GM04503 (cell line): ENCODE measurements around the gene CPT2.

Experiments used
- DNase-seq: peaks from one replicate; pipeline ENCODE4 v3.0.0-alpha.2; 2012; ENCODE audit warnings: low read depth

CPT2 gene

DNA sequence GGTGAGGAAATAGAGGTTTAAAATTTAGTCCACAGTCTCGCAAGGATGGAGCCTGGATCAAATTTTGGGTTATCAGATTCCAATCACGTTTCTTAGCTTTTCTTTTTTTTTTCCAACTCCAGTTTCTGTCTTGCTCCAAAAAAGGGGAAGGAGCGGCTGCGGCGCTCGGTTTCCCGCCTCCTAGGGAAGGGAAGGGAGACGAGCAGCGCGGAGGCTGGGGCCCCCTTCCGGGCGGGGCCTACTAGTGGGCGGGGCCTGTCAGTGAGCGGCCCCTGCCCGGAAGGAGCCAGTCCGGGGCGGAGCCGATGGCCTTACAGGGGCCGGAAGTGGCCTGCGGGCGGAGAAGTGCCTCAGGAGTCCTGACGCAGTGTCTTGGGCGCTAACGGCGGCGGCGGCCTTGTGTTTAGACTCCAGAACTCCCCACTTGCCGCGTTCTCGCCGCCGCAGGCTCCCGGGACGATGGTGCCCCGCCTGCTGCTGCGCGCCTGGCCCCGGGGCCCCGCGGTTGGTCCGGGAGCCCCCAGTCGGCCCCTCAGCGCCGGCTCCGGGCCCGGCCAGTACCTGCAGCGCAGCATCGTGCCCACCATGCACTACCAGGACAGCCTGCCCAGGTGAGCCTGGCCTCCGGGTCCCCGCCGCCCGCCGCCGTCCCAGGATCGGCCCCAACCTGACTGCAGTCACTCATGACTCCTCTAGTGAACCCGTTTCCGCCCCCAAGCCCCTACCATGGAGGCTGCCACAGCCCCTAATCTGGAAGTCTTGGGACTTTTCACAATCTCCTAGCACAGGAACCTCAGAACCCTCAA lies at the start of gene CPT2:
Gene CPT2 (plus strand): TSS at position 340 of the 806 bp plus-strand sequence. CDS start 120 bp downstream, at position 460.
- no peak for DNase-seq

DNA sequence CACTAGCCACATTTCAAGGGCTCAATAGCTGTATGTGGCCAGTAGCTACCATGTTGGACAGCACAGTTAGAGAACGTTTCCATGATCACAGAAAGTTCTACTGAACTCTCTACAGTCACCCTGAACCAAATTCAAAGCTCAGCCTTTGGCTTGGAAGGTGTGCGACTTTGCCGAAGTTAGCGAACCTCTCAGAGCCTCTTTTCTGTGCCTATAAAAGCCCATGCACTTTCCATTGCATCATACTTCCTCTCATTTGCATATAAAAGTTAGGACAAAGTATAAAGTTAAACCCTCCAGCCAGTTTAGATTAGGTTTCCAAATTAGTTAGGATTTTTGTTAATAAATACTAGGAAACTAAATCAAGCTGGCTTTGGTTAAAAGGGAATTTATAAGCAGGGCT lies 49.5 kb upstream of the CPT2 start:
- no peak for DNase-seq

DNA sequence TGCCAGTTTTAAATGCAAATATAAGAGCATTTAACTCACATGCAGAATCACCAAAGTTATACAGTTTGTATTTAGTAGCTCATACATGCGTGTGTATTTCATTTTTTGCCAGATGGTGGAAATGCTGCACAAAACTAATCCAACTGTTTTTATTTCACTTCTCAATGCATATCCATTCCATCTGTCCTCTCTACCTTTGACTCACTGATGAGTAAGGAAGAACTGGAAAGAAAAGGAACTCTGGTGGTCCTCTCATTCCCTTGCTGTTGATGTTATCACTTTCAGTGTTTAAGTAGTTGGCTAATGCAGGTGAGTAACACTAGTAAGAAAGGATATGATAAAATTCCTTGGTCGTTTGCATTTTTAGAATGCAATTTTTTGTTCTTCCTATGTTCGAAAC lies 48.5 kb upstream of the CPT2 start:
- DNase-seq = no peak

DNA sequence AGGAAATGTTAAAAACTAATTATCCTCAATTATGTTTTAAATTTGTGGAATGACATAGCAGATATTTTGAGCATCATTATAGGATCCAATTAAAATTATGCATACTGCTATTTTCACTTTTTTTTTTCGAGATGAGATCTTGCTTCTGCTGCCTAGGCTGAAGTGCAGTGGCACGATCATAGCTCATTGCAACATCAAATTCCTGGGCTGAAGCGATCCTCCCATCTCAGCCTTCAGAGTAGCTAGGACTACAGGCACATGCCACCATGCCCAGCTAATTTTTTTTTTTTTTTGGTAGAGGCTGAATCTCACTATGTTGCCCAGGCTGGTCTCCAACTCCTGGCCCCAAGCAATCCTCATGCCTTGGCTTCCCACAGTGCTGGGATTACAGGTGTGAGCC lies 42.9 kb upstream of the CPT2 start:
- DNase-seq = no peak

DNA sequence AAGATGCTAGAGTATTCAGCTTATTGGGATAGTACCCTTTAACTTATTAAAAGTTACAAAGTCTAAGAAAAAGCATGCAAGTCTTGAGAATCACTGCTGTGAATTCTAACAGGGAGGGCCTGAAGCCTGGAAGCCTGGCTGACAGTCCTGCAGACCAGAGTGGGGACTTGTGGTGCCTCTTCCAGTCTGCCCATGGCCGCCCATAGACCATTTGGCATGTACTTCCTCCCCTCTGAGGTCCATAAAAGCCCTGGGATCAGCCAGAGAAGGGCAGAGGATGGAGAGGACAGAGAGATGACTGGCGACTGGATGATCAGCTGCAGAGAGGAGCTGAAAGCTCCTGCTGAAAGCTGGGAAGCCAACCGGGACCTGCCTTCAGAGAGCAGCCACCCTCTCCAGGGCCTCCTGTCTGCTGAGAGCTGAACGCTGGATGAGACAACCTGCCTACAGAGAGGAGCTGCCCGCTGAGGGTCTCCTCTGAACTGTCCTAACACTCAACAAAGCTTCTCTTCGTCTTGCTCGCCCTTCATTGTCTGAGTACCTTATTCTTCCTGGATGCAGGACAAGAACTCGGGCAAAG lies 41.7 kb upstream of the CPT2 start:
- DNase-seq = no peak

DNA sequence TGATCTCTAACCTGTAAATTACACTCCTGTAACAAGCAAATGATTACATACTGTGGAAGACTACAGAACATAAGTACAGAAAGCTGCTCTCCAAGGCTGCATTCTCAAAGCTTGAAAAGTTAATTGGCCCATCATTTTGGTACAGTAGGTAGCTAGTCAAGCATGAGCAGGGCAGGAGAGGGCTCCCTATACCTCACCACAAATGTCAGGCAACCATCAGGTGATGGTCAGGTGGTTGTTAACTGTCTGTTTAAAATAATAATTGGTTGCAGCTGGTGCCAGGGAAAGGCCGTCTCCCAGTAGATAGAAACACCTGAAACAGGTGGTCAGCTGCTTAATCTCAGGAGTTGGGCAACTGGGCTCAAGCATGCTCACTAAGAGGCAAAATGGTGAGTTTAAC lies 41.1 kb upstream of the CPT2 start:
- no peak for DNase-seq

DNA sequence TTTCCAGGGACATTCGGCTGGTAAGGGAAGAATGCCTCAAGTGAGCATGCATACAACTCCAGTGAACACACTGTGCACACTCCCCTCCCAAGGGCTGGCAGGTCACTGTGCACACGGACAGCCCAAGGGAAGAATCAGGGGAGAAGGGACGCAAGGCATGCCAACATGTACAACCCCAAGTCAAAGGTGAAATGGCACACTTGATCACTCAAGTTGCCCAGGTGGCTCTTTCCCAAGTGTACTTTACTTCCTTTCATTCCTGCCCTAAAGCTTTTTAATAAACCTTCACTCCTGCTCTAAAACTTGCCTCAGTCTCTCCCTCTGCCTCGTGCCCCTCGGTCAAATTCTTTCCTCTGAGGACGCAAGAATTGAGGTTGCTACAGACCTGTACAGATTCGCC lies 40.7 kb upstream of the CPT2 start:
- no peak for DNase-seq

DNA sequence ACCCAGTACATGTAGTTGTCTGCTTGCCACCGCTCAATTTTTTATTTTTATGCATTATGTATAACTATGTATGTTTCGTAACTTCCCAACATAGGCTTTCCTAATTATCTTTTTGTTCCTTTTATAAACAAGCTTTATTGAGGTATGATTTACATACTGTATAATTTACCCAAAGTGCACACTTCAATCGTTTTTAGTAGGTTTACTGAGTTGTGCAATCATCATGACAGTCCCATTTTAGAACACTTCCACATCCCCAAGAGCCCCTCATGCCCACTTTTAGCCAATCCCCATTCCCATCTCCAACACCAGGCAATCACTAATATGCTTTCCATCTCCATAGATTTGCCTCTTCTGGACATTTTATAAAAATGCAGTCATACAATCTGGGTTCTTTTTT lies 39.8 kb upstream of the CPT2 start:
- no peak for DNase-seq

DNA sequence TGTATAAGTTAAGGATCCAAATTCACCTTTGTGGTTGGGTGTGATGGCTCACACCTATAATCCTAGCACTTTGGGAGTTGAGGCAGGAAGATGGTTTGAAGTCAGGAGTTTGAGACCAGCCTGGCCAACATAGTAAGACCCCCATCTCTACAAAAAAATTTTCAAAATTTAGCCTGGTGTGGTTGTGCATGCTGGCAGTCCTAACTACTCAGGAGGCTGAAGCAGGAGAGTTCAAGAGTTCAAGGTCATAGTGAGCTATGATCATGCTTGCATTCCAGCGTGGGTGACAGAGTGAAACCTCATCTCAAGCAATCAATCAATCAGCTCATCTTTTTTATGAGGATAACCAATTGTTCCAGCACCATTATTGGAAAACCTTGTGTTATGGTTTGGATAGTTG lies 37.7 kb upstream of the CPT2 start:
- no peak for DNase-seq

DNA sequence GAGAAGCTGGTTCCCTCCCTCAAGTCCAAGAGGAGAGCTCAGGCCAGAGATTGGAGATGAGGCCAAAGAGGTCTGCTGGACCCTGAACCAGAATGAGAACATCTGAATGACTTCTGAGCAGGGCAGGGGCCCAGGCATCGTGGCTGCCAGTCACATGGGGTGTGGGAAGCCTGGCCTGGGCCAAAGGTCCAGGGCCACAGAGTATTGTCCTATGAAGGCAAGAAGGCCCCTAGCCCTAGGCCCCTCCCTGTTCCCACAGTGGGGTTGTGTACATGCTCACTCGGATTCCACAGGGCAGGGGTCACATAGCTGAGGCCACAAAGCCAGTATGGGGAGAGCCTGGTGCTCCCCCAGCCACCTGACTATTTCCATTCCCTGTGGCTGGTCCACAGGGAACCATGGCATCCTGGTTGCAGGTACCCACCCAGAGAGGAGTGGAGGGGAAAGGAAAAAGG lies 35.7 kb upstream of the CPT2 start:
- no peak for DNase-seq

DNA sequence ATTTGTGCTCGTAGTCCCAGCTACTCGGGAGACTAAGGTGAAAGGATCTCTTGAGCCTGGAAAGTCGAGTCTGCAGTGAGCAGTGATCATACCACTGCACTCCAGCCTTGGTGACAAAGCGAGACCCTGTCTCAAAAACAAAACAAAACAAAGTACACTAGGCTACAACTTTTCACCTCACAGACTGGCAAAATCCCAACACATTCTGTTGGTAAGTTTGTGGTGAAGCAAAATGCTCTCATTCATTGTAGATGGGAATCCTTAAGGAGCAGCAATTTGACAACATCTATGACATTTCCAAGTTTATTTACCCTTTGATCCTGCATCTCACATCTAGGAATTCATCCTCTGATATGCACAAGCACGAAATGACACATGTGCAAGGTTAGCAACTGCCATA lies 34.0 kb upstream of the CPT2 start:
- no peak for DNase-seq

DNA sequence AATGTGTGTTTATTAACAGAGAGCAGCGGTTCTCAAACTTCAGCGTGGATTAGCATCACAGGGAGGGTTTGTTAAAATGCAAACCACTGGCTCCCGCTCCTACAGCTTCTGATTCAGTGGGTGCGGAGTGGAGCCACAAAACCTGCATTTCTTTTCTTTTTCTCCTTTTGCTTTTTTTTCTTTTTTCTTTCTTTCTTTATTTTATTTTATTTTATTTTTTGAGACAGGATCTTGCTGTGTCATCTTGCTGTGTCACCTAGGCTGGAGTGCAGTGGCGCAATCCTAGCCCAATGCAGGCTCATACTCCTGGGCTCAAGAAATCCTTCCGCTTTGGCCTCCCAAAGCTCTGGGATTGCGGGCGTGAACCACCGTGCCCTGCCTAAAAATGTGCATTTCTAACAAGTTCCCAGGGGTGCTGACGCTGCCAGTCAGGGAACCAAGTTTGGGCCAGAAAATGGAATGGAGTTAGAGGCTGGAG lies 33.3 kb upstream of the CPT2 start:
- no peak for DNase-seq

DNA sequence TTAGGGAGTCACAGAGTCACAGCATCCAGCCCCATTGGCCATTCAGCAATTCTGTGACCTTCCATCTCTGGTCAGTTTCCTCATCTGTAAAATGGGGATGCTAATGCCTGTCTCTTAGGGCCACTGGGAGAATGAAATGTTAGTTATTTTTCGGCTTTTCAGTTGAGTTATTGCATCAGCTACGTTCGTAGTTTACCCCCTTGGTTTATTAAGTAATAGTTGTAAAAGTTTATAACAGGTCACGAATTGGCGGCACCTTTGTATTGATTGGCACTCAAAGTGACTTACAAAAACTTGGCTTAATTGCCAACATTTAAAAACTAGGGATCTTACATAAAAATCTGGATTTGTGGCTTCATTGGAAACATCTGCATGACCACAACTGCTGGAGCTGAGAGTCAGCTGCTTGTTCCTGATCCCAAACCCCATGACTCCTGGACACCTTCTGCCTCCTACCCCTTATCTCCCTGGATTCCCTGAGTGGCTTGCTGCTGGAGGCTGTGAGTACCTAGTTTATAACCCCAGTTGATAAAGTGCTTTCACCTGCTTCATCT lies 31.1 kb upstream of the CPT2 start:
- DNase-seq = no peak

DNA sequence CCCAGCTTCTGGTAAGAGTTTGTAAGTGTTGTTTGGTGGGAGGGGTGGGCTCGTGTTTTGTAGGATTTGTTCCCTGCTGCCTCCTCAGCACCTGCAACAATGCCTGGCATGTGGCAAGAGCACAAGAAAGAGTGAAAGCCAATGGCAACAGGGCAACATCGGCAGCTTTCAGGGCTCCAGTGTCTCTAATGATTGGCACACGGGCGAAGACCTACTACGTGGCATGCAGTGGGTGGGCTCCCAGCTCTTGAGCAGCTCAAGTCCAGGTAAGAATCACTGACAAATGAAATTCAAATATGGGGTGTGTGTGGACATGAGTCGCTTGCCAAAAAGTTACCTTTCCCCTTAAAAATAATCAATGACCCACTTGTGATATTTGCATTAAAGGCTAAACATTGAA lies 30.3 kb upstream of the CPT2 start:
- no peak for DNase-seq

DNA sequence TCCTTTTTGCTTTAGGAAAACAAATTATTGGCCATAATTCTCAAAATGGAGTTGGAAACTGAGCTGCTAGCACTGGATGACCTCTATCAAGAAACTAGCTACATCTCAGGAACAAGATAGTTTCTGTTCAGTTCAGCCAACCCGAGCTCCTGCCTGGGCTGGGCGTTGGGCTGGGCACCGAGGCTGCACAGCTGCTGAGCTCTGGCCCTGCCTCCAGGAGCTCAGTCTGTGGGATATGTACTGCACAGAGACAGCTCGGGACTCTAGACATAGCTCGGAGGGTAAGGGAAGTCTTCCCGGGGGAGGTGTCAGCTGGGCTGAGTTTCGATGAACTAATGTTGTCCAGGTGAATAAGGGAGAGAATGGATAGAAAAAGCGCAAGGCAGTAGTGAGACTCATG lies 29.7 kb upstream of the CPT2 start:
- DNase-seq = no peak

DNA sequence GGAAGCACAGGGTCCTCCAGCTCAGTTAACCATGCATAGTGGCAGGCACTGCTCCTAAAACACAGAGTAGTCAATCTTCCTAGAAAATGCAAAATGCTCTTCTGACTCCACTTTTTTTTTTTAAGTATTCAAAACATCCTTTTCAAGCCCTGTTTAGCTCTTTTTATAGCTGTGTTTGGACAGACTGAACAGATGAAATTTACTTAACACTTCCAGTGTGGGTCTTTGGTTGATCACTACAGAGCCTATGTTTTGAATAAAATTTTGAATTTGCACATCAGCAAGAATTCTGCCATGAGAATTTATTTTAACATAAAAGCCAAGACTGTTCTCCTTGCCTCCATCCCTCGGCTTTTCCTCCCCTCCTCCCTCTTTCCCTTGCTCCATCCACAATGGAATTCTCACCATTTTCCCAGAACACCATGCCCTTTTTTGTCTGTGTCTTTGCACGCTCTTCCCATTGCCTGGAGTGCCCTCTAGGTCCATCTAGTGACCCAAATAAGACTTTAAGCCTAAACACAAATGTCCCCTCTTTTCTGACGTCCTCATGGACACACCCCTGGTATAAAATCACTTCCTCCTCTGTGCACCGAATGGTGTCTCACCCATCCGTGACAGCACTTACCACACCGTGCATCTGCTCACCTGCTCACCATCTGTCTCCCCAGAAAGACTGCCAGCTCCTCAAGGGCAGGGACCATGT lies 24.0 kb upstream of the CPT2 start:
- peak; percentile 79 for DNase-seq

DNA sequence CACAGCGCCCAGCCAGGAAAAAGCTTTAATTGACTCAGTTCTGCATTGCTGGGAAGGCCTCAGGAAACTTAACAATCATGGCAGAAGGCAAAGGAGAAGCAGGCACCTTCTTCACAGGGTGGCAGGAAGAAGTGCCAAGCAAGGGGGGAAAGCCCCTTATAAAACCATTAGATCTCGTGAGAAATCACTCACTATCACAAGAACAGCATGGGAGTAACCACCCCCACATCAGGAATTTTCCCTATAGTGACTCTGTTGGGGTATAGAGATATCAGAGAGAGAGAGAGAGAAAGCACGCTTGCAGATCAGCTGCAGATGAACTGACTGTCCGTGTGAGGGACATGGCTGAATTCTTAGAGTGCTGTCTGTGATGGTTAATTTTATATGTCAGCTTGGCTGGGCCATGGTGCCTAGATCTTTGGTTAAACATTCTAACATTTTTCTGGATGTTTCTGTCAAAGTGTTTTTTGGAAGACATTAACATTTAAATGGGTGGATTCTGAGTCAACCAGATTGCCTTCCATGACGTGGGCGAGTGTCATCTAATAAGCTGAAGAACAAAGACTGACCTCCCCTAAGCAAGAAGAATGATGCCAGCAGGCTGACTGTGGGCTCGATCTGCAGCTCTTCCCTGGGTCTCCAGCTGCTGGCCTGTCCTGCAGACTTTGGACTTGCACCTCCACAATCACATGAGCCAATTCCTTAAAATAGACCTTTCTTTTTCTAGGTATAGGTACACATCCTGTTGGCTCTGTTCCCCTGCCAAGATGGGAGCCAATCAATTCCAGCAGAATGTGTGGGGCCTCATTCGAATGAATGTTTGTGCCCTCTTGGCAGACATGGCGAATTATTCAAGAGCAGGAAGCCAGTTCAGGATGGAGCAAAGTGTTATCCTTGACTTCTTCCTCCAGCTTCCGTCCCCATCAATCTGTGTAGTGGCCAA lies 21.4 kb upstream of the CPT2 start:
- no peak for DNase-seq

DNA sequence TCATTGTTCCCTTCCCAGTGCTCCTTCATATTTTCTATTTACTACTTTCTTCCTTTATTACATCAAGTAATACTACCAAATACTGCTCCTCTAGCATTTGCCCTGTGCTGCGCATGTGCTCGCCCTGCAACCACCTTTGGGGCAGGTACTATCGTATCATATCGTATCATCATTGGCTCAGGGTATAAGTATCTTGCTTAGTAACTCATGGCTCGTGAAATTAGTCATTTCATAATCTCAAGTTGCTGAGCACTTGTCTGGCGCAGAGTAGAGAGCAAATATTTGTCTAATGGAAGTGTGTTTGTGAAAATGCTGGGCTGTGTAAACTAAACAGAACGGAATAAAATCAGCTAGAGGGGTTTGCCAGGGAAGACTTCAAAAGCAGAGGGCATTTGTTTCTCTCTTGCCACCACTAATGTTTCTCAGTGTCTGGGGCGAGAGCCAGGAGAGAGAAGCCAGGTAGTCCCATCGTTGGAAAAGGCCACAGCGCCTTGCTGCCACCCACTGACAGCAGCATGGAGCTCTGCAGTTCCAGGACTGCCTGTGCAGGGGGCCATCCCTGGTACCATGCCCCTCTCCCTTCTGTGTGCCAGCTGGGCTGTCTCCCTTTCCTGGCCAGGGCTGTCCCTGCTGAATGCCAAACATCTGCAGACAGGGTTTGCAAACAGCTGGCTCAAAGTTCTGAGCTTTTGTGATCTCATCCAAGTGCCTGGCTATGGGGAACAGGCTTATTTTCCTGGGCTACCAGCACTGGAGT lies 20.0 kb upstream of the CPT2 start:
- no peak for DNase-seq

DNA sequence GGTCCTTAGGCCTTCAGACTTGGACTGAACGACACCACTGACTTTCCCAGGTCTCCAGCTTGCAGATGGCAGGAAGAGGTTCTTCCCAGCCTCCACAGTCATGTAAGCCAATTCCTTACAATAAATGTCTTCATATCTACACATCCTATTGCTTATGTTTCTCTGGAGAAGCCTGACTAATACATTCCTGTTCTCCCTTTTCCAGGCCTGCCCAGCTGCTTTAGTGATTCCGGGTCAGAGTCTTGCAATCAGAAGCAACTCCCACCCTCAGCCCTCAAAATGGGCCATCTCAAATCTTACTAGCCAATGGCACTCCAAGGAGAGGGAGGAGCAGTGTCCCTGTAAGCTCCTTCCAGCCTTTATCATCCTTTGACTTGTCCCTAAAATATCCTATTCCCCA lies 16.4 kb upstream of the CPT2 start:
- no peak for DNase-seq

DNA sequence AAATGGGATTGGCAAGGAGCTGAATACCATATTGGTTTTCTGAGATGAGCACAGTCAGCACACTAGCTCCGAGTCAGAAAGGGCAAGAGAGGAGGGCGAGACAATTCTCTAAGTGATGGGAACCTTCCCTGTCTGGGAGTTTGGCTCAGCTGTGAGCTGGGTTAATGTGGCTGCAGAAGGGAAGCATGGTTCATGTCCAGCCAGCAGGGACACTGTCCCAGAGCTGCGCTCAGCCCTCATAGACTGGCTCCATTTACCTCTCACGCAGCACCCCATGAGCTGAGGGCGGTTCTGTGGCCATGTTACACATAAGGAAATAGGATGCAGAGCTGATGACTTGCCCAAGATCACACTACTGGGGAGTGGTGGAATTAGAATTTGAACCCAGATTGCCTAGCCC lies 15.7 kb upstream of the CPT2 start:
- no peak for DNase-seq

DNA sequence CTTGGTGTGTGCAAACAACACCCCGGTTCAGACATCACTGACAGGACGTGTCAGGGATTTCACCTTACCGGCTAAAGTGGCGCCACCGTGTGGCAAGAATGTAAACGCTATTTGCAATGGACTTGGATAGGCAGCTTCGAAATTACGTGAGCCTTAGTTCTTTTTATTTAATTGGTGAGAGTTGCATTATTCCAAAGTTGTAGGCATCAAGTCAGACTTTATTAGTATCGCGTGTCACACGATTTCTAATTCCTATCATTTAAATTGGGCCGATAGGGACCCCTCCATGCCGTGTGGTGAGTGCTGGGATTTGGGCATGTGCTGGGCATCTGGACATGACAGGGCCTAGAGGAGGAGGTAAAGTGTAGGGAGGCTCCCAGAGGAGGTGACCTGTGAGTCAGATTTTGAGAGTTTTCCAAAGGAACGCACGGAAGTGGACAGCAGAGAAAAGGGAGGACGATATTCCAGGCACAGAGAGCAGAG lies 14.5 kb upstream of the CPT2 start:
- no peak for DNase-seq
